PC-3 (cell line): Measurements from ENCODE around the gene PTCH1. TPM values are rescaled to one million over a fixed set of nuclear protein-coding genes. Genes with fewer than 3 reads are reported as not detected.
A peak's percentile ranks its signal among the peaks of the same experiment; 100 is the strongest.

Source experiments
- ATAC-seq: fragments of 200-7000 bp; cut with Tn5 transposase; 2 replicates; pipeline ENCODE4 v1.9.1; 2020; ENCODE audit warnings: mild to moderate bottlenecking, moderate library complexity
- Bru-seq: library from RNA; stranded (reverse); fragments of 400-500 nt; gene quantifications from one replicate; lab custom pipeline; 2021; lab: Mats Ljungman, UMichigan
- BruChase-seq, 2 experiments: library from RNA; stranded (reverse); fragments of 400-500 nt; gene quantifications; one replicate each; lab custom pipeline; 2021; lab: Mats Ljungman, UMichigan
- BruUV-seq: library from RNA; stranded (reverse); fragments of 400-500 nt; replicated peaks from 2 replicates; lab custom pipeline; 2021; lab: Mats Ljungman, UMichigan
- CTCF ChIA-PET: fragments of 300-600 bp; sonication (Branson Sonifier 250); formaldehyde crosslinking; loops from one replicate; lab custom pipeline; 2022; ENCODE audit warnings: antibody characterized with exemption; lab: Charles Lee
- POLR2A ChIA-PET: fragments of 300-600 bp; sonication (Branson Sonifier 250); formaldehyde crosslinking; loops from one replicate; lab custom pipeline; 2022; ENCODE audit warnings: antibody characterized with exemption; ENCODE audit not compliant: unreplicated experiment; lab: Charles Lee
- DNase-seq: peaks from one replicate; pipeline ENCODE4 v3.0.0-alpha.2; 2015
- H2AFZ ChIP-seq: fragments of 300-600 bp; sonication (generic); 2 replicates; pipeline ENCODE4 v1.6.0; 2016; ENCODE audit warnings: antibody characterized with exemption, low read length
- H3F3A ChIP-seq: fragments of 300-600 bp; sonication (generic); one replicate; pipeline ENCODE4 v1.6.0; 2017; ENCODE audit warnings: antibody characterized with exemption, low read length, control low read depth, mild to moderate bottlenecking; ENCODE audit not compliant: unreplicated experiment
- H3K27ac ChIP-seq: fragments of 300-600 bp; sonication (generic); 2 replicates; pipeline ENCODE4 v1.5.1; 2016; ENCODE audit warnings: mild to moderate bottlenecking, low read length
- H3K27me3 ChIP-seq: fragments of 300-600 bp; sonication (generic); 2 replicates; pipeline ENCODE4 v1.6.1; 2016; ENCODE audit warnings: low read length, mixed read lengths
- H3K36me3 ChIP-seq: fragments of 300-600 bp; sonication (generic); 2 replicates; pipeline ENCODE4 v1.6.1; 2016; ENCODE audit warnings: low read depth, mixed run types, low read length, mixed read lengths
- H3K4me1 ChIP-seq: fragments of 300-600 bp; sonication (generic); 2 replicates; pipeline ENCODE4 v1.5.1; 2016; ENCODE audit warnings: low read length; ENCODE audit not compliant: insufficient read depth
- H3K4me2 ChIP-seq: fragments of 300-600 bp; sonication (generic); 2 replicates; pipeline ENCODE4 v1.6.0; 2016; ENCODE audit warnings: low read length
- H3K4me3 ChIP-seq: fragments of 300-600 bp; sonication (generic); 2 replicates; pipeline ENCODE4 v1.5.1; 2016; ENCODE audit warnings: mild to moderate bottlenecking, low read length, mixed read lengths
- H3K79me2 ChIP-seq: fragments of 300-600 bp; sonication (generic); 2 replicates; pipeline ENCODE4 v1.6.1; 2017; ENCODE audit warnings: low read length, mixed read lengths
- H3K9ac ChIP-seq: fragments of 300-600 bp; sonication (generic); 2 replicates; pipeline ENCODE4 v1.6.0; 2016; ENCODE audit warnings: mild to moderate bottlenecking, low read length
- H3K9me2 ChIP-seq: fragments of 300-600 bp; sonication (generic); replicated peaks from 2 replicates; pipeline ENCODE4 v1.6.1; 2016; ENCODE audit warnings: mixed run types, low read length, mixed read lengths
- H3K9me3 ChIP-seq: fragments of 300-600 bp; sonication (generic); 2 replicates; pipeline ENCODE4 v1.6.1; 2016; ENCODE audit warnings: low read length, mixed read lengths
- H4K20me1 ChIP-seq: fragments of 300-600 bp; sonication (generic); 2 replicates; pipeline ENCODE4 v1.6.1; 2016; ENCODE audit warnings: low read length, mixed read lengths
- CTCF ChIP-seq: fragments of 300-600 bp; sonication (generic); conservative IDR thresholded peaks from 2 replicates; pipeline ENCODE4 v1.5.1; 2017; ENCODE audit warnings: antibody characterized with exemption, low read depth, mild to moderate bottlenecking, low read length
- EZH2 ChIP-seq: fragments of 300-600 bp; sonication (generic); IDR thresholded peaks from one replicate; pipeline ENCODE4 v1.6.1; 2017; ENCODE audit warnings: antibody characterized with exemption, mild to moderate bottlenecking, low read length; ENCODE audit not compliant: unreplicated experiment
- EZH2phosphoT487 ChIP-seq: fragments of 300-600 bp; sonication (generic); IDR thresholded peaks from 2 replicates; pipeline ENCODE4 v1.6.1; 2018; ENCODE audit warnings: mild to moderate bottlenecking, antibody characterized with exemption, low read length, borderline replicate concordance
- intact Hi-C: fragments of 100-400 bp; cut with micrococcal nuclease; formaldehyde crosslinking; loops from 2 replicates; pipeline ENCODE4 v1.9.0; 2023
- long read RNA-seq: library from polyadenylated mRNA; unstranded; transcript quantifications from one replicate; pipeline ENCODE4 v2.0.0, GENCODE V29; 2021; ENCODE audit not compliant: unreplicated experiment
- total RNA-seq: library from RNA; depleted of rRNA; stranded (reverse); fragments of >200 nt; gene quantifications from 2 replicates; pipeline ENCODE4 v1.2.3, GENCODE V29; 2014; rRNA removed

PTCH1 gene
- 0.77 and 2.1 TPM in 2 replicates for total RNA-seq
- percentile 44 among the genes with signal in this experiment for Bru-seq, nascent RNA
- percentile 37 among the genes with signal in this experiment for BruChase-seq, experiment 1, labeled RNA remaining after a 6-hour chase
- percentile 40 among the genes with signal in this experiment for BruChase-seq, experiment 2, labeled RNA remaining after a 2-hour chase
- long read RNA-seq, partial matches to known transcripts: 0 of 7 reads
- long read RNA-seq, other reads (novel, unspliced or antisense): 7 of 7 reads

GRCh38 chr9:95516734-95517558 is at the start of gene PTCH1:
Gene PTCH1 (minus strand): TSS chr9:95516971.
- Histone ChIP-seq H4K20me1 (no peaks in the 10 kb centered on the region), H3K9ac (no peak within 1 kb of the TSS), H3K9me2 (no peaks in the 10 kb centered on the region), H3K27me3 (no peaks in the 10 kb centered on the region), H3K79me2 (peaks cover 4% of the 10 kb centered on the region; the same call in 1 of the 2 replicates), H2AFZ (peak within 1 kb of the TSS; percentile 94), H3K4me3 (peak within 1 kb of the TSS; percentile 87), H3K9me3 (no peaks in the 10 kb centered on the region), H3K36me3 (no peaks in the 10 kb centered on the region), H3F3A (no peaks in the 10 kb centered on the region), H3K4me2 (peak within 1 kb of the TSS; percentile 95), H3K4me1 (peaks cover 7% of the 10 kb centered on the region; the same call in 1 of the 2 replicates), H3K27ac (no peak within 1 kb of the TSS)
- TF ChIP-seq EZH2 (no peak), EZH2phosphoT487 (no peak), CTCF (no peak)
- ChIA-PET CTCF (no interaction called here), POLR2A (no interaction called here)
- intact Hi-C loops: loop anchor here (10.0 kb wide), 1 partner anchor 108 kb away; no protein-coding TSS in a partner anchor
- BruUV-seq: no TSS peak
- peak; percentile 62 for ATAC-seq
- peak; percentile 19 for DNase-seq

GRCh38 chr9:95565982-95566381 is 49.2 kb upstream of the PTCH1 start:
- TF ChIP-seq EZH2 (no peak), CTCF (no peak), EZH2phosphoT487 (no peak)
- Histone ChIP-seq H3K27ac (no peak overlapping the region), H3K4me2 (no peak overlapping the region), H3K9ac (no peak overlapping the region), H3K9me3 (no peaks in the 10 kb centered on the region), H2AFZ (no peak overlapping the region), H3K4me1 (no peaks in the 10 kb centered on the region), H3K79me2 (no peaks in the 10 kb centered on the region), H3K27me3 (peaks cover 23% of the 10 kb centered on the region; the same call in 1 of the 2 replicates), H3F3A (no peaks in the 10 kb centered on the region), H3K36me3 (no peaks in the 10 kb centered on the region), H3K9me2 (no peaks in the 10 kb centered on the region), H4K20me1 (no peaks in the 10 kb centered on the region), H3K4me3 (no peak overlapping the region)
- POLR2A ChIA-PET: interaction anchor here (0.7 kb wide), 1 partner anchor 11 kb away, joined by 12 read pairs; no protein-coding TSS in a partner anchor
- ATAC-seq (no peak), DNase-seq (no peak)
- no TSS peak for BruUV-seq
- intact Hi-C loops: no loop called here
- CTCF ChIA-PET: interaction anchor here (0.5 kb wide), 1 partner anchor 146 kb away, joined by 4 read pairs; no protein-coding TSS in a partner anchor
